ENCODE data around the gene SLC30A1.
A peak's percentile ranks its signal among the peaks of the same experiment; 100 is the strongest.

DNA sequence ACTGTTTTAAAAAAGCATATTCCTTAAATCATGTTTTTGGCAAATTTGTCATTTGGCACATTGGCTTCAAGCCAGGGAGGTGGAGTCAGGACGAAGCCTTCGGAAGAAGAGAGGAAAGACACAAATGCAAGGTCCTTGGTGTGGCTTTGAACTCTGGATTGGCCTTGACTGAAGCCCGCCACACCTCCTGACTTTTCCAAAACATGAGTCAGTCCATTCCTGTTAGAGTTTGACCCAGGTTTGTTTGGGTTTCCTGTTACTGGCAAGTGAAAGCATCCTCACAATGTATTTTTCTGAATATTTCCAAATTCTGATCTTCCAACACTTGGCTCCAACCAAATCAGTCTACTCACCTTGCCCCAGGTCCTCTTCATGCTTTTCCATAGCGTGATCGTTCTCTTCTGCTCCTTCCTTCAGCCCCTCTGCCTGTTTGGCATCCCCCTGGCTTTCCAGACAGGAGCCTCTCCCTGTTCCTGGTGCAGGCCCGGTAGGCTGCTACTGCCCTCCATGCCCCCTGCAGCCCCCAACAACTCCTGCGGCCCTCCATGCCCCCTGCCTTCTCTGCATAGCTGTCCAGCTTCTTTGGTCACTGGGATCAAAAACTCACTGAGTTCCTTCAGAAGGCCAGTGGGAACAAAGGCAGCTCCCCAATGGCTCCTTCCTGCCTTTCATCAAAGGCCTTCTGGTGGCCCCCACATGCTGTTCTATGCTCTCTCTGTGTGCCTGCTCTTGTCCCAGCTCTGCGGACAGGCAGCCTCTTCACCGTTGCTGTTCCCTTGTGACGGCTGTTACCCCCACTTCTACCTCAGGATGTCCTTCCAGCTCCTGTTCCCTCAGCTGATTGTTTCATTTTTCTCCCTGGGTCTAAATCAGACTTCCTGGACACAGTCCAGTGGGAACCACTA is 30.4 kb upstream of the SLC30A1 start:
- TF ChIP-seq CTCF (IDR thresholded peaks at IDR 0.05) (peak in 1 of 3 donors; percentile 38), POLR2A (IDR thresholded peaks at IDR 0.05) (no peak)

Measured in lower leg skin (tissue), 3 donors.